GM21619 (cell line): ENCODE data around the gene KATNAL2.

Experiments
- ATAC-seq: cut with Tn5 transposase; IDR thresholded peaks from one replicate; pipeline ENCODE4 v1.9.1; 2021; ENCODE audit not compliant: unreplicated experiment

The KATNAL2 gene

GRCh38 chr18:47110492-47111274, 193.3 kb downstream of the KATNAL2 start:
- no peak for ATAC-seq

- no peak for ATAC-seq
These were observed 196.6 kb downstream of the KATNAL2 start for GRCh38 chr18:47113796-47114540.

- no peak for ATAC-seq
These were observed 197.8 kb downstream of the KATNAL2 start for GRCh38 chr18:47115205-47115604.

GRCh38 chr18:47118981-47119380, 201.6 kb downstream of the KATNAL2 start:
- no peak for ATAC-seq

- peak; percentile 95 for ATAC-seq
These were observed 203.0 kb downstream of the KATNAL2 start for GRCh38 chr18:47120428-47120827.

GRCh38 chr18:47121146-47121545, 203.7 kb downstream of the KATNAL2 start:
- no peak for ATAC-seq

GRCh38 chr18:47141289-47141688, 223.9 kb downstream of the KATNAL2 start:
- no peak for ATAC-seq

GRCh38 chr18:47143153-47143552, 225.8 kb downstream of the KATNAL2 start:
- no peak for ATAC-seq

- no peak for ATAC-seq
These were observed 226.6 kb downstream of the KATNAL2 start for GRCh38 chr18:47143899-47144485.

- no peak for ATAC-seq
These were observed 228.8 kb downstream of the KATNAL2 start for GRCh38 chr18:47146206-47146605.

GRCh38 chr18:47149457-47150028, 232.1 kb downstream of the KATNAL2 start:
- no peak for ATAC-seq

GRCh38 chr18:47150029-47150823, 232.8 kb downstream of the KATNAL2 start, which contains the start of gene HDHD2:
Gene HDHD2, minus strand, starts transcription at chr18:47150500. Its CDS starts 14,061 bp downstream, at chr18:47136439.
- peak; percentile 92 for ATAC-seq

GRCh38 chr18:47150824-47151366, 233.5 kb downstream of the KATNAL2 start:
- ATAC-seq, result no peak

- ATAC-seq, result no peak
These were observed 234.0 kb downstream of the KATNAL2 start for GRCh38 chr18:47151439-47151838.
